ENCODE measurements around the gene SIK2.

DNA sequence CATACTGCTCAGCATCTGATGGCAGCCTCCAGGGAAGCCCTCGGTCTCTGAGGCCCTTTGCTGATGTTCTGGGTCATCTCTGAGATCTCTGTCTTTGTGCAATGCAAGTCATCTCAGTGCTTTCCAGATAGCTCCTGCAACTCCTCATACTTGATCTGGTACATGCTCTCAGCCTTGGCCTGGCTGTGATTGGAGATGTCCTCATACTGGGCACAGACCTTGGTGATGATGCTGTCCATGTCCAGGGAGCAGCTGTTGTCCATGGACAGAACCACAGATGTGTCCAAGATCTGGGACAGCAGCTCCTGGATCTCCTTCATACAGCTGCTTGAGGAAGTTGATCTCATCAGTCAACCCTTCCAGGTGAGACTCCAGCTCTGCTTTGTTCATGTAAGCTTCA, 69.1 kb downstream of the SIK2 start:
- TF ChIP-seq, protein P1, sequence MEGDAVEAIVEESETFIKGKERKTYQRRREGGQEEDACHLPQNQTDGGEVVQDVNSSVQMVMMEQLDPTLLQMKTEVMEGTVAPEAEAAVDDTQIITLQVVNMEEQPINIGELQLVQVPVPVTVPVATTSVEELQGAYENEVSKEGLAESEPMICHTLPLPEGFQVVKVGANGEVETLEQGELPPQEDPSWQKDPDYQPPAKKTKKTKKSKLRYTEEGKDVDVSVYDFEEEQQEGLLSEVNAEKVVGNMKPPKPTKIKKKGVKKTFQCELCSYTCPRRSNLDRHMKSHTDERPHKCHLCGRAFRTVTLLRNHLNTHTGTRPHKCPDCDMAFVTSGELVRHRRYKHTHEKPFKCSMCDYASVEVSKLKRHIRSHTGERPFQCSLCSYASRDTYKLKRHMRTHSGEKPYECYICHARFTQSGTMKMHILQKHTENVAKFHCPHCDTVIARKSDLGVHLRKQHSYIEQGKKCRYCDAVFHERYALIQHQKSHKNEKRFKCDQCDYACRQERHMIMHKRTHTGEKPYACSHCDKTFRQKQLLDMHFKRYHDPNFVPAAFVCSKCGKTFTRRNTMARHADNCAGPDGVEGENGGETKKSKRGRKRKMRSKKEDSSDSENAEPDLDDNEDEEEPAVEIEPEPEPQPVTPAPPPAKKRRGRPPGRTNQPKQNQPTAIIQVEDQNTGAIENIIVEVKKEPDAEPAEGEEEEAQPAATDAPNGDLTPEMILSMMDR (conservative IDR thresholded peaks at IDR 0.05; ENCODE audit: low read depth, low read length) = no peak
- TF ChIP-seq EZH2 (IDR thresholded peaks at IDR 0.05; ENCODE audit: low read length, unreplicated experiment) = no peak
- no peak for TF ChIP-seq EZH2phosphoT487 (IDR thresholded peaks at IDR 0.05; ENCODE audit: borderline replicate concordance, low read length)

All from PC-3 (cell line).